SJCRH30 (cell line): ENCODE results near the gene C17orf67. TPM values are rescaled to one million over a fixed set of nuclear protein-coding genes. Genes with fewer than 3 reads are reported as not detected.

Experiments used
- DNase-seq, 2 experiments: peaks; one replicate each; pipeline ENCODE4 v3.0.0-alpha.2; 2015 to 2020
- H3K27ac ChIP-seq: fragments of 250-450 bp; sonication (Bioruptor Pico); 2 replicates; pipeline ENCODE4 v1.5.1; 2020; ENCODE audit warnings: mild to moderate bottlenecking, moderate library complexity
- H3K27me3 ChIP-seq: fragments of 250-450 bp; sonication (Bioruptor Pico); 2 replicates; pipeline ENCODE4 v1.5.1; 2020; ENCODE audit warnings: mild to moderate bottlenecking, moderate library complexity
- H3K36me3 ChIP-seq: fragments of 250-450 bp; sonication (Bioruptor Pico); 2 replicates; pipeline ENCODE4 v1.5.1; 2020; ENCODE audit warnings: mild to moderate bottlenecking, moderate library complexity
- H3K4me1 ChIP-seq: fragments of 250-450 bp; sonication (Bioruptor Pico); 2 replicates; pipeline ENCODE4 v1.5.1; 2020; ENCODE audit warnings: mild to moderate bottlenecking, moderate library complexity
- H3K4me3 ChIP-seq: fragments of 250-450 bp; sonication (Bioruptor Pico); 2 replicates; pipeline ENCODE4 v1.5.1; 2020; ENCODE audit warnings: mild to moderate bottlenecking, moderate library complexity
- H3K9me3 ChIP-seq: fragments of 250-450 bp; sonication (Bioruptor Pico); replicated peaks from 2 replicates; pipeline ENCODE4 v1.5.1; 2020; ENCODE audit warnings: mild to moderate bottlenecking, moderate library complexity
- total RNA-seq: library from RNA; depleted of rRNA; stranded (reverse); fragments of >200 nt; shearing (Covaris generic); gene quantifications from 2 replicates; pipeline ENCODE4 v1.2.3, GENCODE V29; 2014; rRNA removed

The C17orf67 gene
- 0.76 and 1.5 TPM in 2 replicates for total RNA-seq

- peak within 1 kb of the TSS; percentile 47 for H3K27ac ChIP-seq
- DNase-seq: peak; percentile 95 to 97
- H3K36me3 ChIP-seq: 0 out of 2 replicates have a peak, but pooled peaks cover 5% of the 10 kb centered on the region
- no peaks in the 10 kb centered on the region for H3K27me3 ChIP-seq
- H3K9me3 ChIP-seq: no peaks in the 10 kb centered on the region
- H3K4me3 ChIP-seq: peak within 1 kb of the TSS; percentile 90
- H3K4me1 ChIP-seq: peaks cover 12% of the 10 kb centered on the region
Observed at GRCh38 chr17:56833809-56834379, at the start of gene C17orf67, which contains the start of gene DGKE. C17orf67 (minus strand) TSS chr17:56833920; CDS start chr17:56815810, 18,110 bp downstream. DGKE (plus strand) TSS chr17:56834151; CDS start chr17:56834796, 645 bp downstream.

GRCh38 chr17:56881685-56882295, 48.1 kb upstream of the C17orf67 start:
- H3K27me3 ChIP-seq: no peaks in the 10 kb centered on the region
- no peaks in the 10 kb centered on the region for H3K36me3 ChIP-seq
- H3K27ac ChIP-seq: no peak overlapping the region
- DNase-seq: no peak
- H3K4me1 ChIP-seq: no peaks in the 10 kb centered on the region
- no peaks in the 10 kb centered on the region for H3K9me3 ChIP-seq
- no peak overlapping the region for H3K4me3 ChIP-seq

- Histone ChIP-seq H3K4me3 (no peak overlapping the region), H3K27ac (no peak overlapping the region), H3K36me3 (no peaks in the 10 kb centered on the region), H3K9me3 (no peaks in the 10 kb centered on the region), H3K4me1 (no peaks in the 10 kb centered on the region), H3K27me3 (no peaks in the 10 kb centered on the region)
- DNase-seq: no peak
Observed at GRCh38 chr17:56880571-56880970, 46.9 kb upstream of the C17orf67 start.

GRCh38 chr17:56880133-56880532, 46.4 kb upstream of the C17orf67 start:
- no peak for DNase-seq
- H3K9me3 ChIP-seq: no peaks in the 10 kb centered on the region
- no peaks in the 10 kb centered on the region for H3K4me1 ChIP-seq

GRCh38 chr17:56879280-56879679, 45.6 kb upstream of the C17orf67 start:
- Histone ChIP-seq H3K4me1 (no peaks in the 10 kb centered on the region), H3K9me3 (no peaks in the 10 kb centered on the region), H3K36me3 (no peaks in the 10 kb centered on the region), H3K27me3 (no peaks in the 10 kb centered on the region), H3K4me3 (no peak overlapping the region), H3K27ac (no peak overlapping the region)
- no peak for DNase-seq

More at GRCh38 chr17:56880133-56880532, 46.4 kb upstream of the C17orf67 start:
- Histone ChIP-seq H3K27ac (no peak overlapping the region), H3K36me3 (no peaks in the 10 kb centered on the region), H3K27me3 (no peaks in the 10 kb centered on the region), H3K4me3 (no peak overlapping the region)

GRCh38 chr17:56876766-56877179, 43.1 kb upstream of the C17orf67 start:
- H3K27ac ChIP-seq: no peak overlapping the region
- H3K27me3 ChIP-seq: no peaks in the 10 kb centered on the region
- no peaks in the 10 kb centered on the region for H3K4me1 ChIP-seq
- no peak overlapping the region for H3K4me3 ChIP-seq
- H3K9me3 ChIP-seq: no peaks in the 10 kb centered on the region
- no peaks in the 10 kb centered on the region for H3K36me3 ChIP-seq
- no peak for DNase-seq

GRCh38 chr17:56870081-56870651, 36.4 kb upstream of the C17orf67 start:
- H3K27ac ChIP-seq: no peak overlapping the region
- no peaks in the 10 kb centered on the region for H3K4me1 ChIP-seq
- no peaks in the 10 kb centered on the region for H3K36me3 ChIP-seq
- DNase-seq: no peak
- no peak overlapping the region for H3K4me3 ChIP-seq
- H3K27me3 ChIP-seq: no peaks in the 10 kb centered on the region
- H3K9me3 ChIP-seq: no peaks in the 10 kb centered on the region

GRCh38 chr17:56868716-56869115, 35.0 kb upstream of the C17orf67 start:
- Histone ChIP-seq H3K27me3 (no peaks in the 10 kb centered on the region), H3K4me1 (no peaks in the 10 kb centered on the region), H3K9me3 (no peaks in the 10 kb centered on the region), H3K27ac (no peak overlapping the region), H3K4me3 (no peak overlapping the region), H3K36me3 (peaks cover 4% of the 10 kb centered on the region)
- DNase-seq: no peak

- DNase-seq: no peak
- H3K36me3 ChIP-seq: peaks cover 11% of the 10 kb centered on the region
- no peaks in the 10 kb centered on the region for H3K27me3 ChIP-seq
- no peak overlapping the region for H3K4me3 ChIP-seq
- H3K4me1 ChIP-seq: no peaks in the 10 kb centered on the region
- H3K9me3 ChIP-seq: no peaks in the 10 kb centered on the region
- H3K27ac ChIP-seq: no peak overlapping the region
Observed at GRCh38 chr17:56867948-56868376, 34.2 kb upstream of the C17orf67 start.

GRCh38 chr17:56866496-56866895, 32.8 kb upstream of the C17orf67 start:
- H3K4me3 ChIP-seq: no peak overlapping the region
- no peaks in the 10 kb centered on the region for H3K4me1 ChIP-seq
- DNase-seq: no peak
- no peak overlapping the region for H3K27ac ChIP-seq
- H3K36me3 ChIP-seq: peaks cover 16% of the 10 kb centered on the region
- no peaks in the 10 kb centered on the region for H3K27me3 ChIP-seq
- no peaks in the 10 kb centered on the region for H3K9me3 ChIP-seq

GRCh38 chr17:56866076-56866475, 32.4 kb upstream of the C17orf67 start:
- Histone ChIP-seq H3K9me3 (no peaks in the 10 kb centered on the region), H3K27me3 (no peaks in the 10 kb centered on the region)
- no peak for DNase-seq

GRCh38 chr17:56863974-56864373, 30.3 kb upstream of the C17orf67 start:
- no peak for DNase-seq
- Histone ChIP-seq H3K4me1 (no peaks in the 10 kb centered on the region), H3K27me3 (no peaks in the 10 kb centered on the region), H3K9me3 (no peaks in the 10 kb centered on the region), H3K27ac (no peak overlapping the region), H3K4me3 (no peak overlapping the region), H3K36me3 (peaks cover 16% of the 10 kb centered on the region)

More at GRCh38 chr17:56866076-56866475, 32.4 kb upstream of the C17orf67 start:
- Histone ChIP-seq H3K4me3 (no peak overlapping the region), H3K36me3 (peaks cover 16% of the 10 kb centered on the region), H3K27ac (no peak overlapping the region), H3K4me1 (no peaks in the 10 kb centered on the region)

- Histone ChIP-seq H3K36me3 (peaks cover 20% of the 10 kb centered on the region), H3K9me3 (no peaks in the 10 kb centered on the region), H3K4me3 (no peak overlapping the region), H3K4me1 (no peaks in the 10 kb centered on the region), H3K27ac (no peak overlapping the region), H3K27me3 (no peaks in the 10 kb centered on the region)
- DNase-seq: no peak
Observed at GRCh38 chr17:56861899-56862298, 28.2 kb upstream of the C17orf67 start.

- no peak for DNase-seq
- Histone ChIP-seq H3K9me3 (no peaks in the 10 kb centered on the region), H3K36me3 (peaks cover 13% of the 10 kb centered on the region; the same call in 1 of the 2 replicates), H3K4me1 (no peaks in the 10 kb centered on the region), H3K27ac (no peak overlapping the region), H3K4me3 (no peak overlapping the region), H3K27me3 (no peaks in the 10 kb centered on the region)
Observed at GRCh38 chr17:56851008-56851407, 17.3 kb upstream of the C17orf67 start.

- Histone ChIP-seq H3K9me3 (no peaks in the 10 kb centered on the region), H3K27ac (no peak overlapping the region), H3K4me3 (no peak overlapping the region), H3K36me3 (peaks cover 16% of the 10 kb centered on the region; the same call in 1 of the 2 replicates), H3K4me1 (no peaks in the 10 kb centered on the region), H3K27me3 (no peaks in the 10 kb centered on the region)
- no peak for DNase-seq
Observed at GRCh38 chr17:56850591-56850990, 16.9 kb upstream of the C17orf67 start.
